Activated CD4-positive, alpha-beta T cell treated with anti-CD3 and anti-CD28 coated beads, Interleukin-2, Interleukin-4, amounts not matched to agents 100 ng/mL and 50 ng/mL, durations not matched to agents 16 hours and 8 hours (primary cell): ENCODE results near the gene NTN5.

Source experiments
- DNase-seq: peaks from one replicate; pipeline ENCODE4 v3.0.0-alpha.2; 2020; ENCODE audit warnings: low spot score

The NTN5 gene

GRCh38 chr19:48629599-48630295 is 43.1 kb downstream of the NTN5 start:
- no peak for DNase-seq

DNA sequence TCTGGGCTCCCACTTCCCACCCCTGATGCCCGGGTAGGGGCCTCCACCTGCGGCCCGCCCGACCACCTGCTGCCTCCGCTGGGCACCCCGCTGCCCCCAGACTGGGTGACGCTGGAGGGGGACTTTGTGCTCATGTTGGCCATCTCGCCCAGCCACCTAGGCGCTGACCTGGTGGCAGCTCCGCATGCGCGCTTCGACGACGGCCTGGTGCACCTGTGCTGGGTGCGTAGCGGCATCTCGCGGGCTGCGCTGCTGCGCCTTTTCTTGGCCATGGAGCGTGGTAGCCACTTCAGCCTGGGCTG is 43.6 kb downstream of the NTN5 start:
- DNase-seq = no peak

- no peak for DNase-seq
These were observed 44.1 kb downstream of the NTN5 start for GRCh38 chr19:48628486-48629296.

GRCh38 chr19:48627865-48628314 is 44.9 kb downstream of the NTN5 start:
- no peak for DNase-seq

DNA sequence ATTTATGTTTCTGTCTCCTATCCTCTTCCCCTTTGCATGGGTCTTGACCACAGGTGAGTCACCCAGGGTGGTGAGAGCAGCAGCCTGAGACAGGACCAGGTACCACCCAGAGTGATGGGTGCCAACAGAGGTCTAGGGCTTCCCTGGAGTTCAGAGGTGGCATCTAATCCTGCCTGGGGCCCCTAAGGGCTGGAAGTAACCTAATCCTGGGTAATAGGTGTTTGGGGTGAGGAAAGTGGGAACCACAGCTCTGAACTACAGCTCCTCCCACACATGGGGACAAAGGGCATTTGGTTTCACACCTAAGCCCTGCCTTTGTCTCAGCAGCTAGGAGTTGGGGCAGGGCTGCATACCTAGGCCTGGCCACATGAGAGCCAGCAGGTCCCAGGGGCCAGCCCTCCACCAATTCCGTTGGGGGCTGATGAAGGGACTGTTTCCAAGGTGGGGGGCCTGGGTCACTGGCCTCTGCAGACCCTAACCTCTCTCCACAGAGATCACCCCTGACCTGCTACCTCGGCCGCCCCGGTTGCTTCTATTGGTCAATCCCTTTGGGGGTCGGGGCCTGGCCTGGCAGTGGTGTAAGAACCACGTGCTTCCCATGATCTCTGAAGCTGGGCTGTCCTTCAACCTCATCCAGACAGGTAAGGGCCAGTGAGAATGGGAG is 45.5 kb downstream of the NTN5 start:
- no peak for DNase-seq

GRCh38 chr19:48625891-48626327 is 46.9 kb downstream of the NTN5 start:
- no peak for DNase-seq

- DNase-seq = no peak
These were observed 47.8 kb downstream of the NTN5 start for GRCh38 chr19:48624791-48625723.

- peak; percentile 97 for DNase-seq
These were observed 48.7 kb downstream of the NTN5 start for GRCh38 chr19:48624067-48624594.

- DNase-seq = no peak
These were observed 49.2 kb downstream of the NTN5 start for GRCh38 chr19:48623556-48624066.

DNA sequence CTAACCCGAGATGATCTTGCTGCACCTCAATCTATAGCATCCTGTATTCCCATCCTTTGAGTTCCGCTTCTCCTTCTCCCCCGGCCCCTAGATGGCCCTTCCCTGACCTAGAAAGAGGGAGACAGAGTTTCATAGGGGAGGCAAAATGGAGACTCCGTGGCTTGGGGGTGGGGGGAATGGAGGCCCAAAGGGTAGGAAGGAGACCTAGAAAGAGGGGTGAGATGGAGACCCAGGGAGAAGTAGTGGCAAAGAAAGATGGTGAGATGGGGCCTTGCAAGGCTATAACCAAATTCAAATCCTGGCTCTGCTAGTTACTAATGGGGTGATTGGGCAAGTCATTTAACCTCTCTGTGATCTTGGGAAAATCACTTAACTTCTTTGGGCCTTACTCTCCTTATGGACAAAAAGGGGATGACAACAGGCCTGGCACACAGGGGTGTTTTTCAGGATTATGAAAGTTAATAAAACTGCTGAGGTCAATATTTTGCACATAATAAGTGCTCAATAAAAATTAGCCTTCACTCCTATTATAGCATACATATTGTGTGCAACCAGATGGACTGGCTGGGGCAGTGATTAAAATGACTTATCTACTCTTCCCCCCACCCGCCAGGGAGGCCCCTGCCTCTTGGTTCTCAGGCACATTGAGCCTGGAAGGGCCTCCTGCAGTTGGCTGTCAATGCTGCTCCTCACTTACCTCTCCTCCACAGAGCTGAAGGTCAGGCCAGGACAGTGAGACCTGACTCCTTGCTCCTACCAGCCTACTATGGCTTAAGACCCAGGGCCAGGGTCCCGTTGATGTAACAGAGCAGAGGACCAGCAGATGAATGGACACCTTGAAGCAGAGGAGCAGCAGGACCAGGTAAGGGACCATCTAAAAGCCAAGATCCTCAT is 52.9 kb downstream of the NTN5 start:
- no peak for DNase-seq

- peak; percentile 97 for DNase-seq
These were observed 53.7 kb downstream of the NTN5 start, which contains the start of the genes RPL18 and SPHK2 for GRCh38 chr19:48618916-48619691. Gene RPL18 (minus strand): TSS chr19:48619178. CDS start chr19:48619143, 35 bp downstream. Gene SPHK2 (plus strand): TSS chr19:48619506. CDS start chr19:48620515, 1,009 bp downstream.

DNA sequence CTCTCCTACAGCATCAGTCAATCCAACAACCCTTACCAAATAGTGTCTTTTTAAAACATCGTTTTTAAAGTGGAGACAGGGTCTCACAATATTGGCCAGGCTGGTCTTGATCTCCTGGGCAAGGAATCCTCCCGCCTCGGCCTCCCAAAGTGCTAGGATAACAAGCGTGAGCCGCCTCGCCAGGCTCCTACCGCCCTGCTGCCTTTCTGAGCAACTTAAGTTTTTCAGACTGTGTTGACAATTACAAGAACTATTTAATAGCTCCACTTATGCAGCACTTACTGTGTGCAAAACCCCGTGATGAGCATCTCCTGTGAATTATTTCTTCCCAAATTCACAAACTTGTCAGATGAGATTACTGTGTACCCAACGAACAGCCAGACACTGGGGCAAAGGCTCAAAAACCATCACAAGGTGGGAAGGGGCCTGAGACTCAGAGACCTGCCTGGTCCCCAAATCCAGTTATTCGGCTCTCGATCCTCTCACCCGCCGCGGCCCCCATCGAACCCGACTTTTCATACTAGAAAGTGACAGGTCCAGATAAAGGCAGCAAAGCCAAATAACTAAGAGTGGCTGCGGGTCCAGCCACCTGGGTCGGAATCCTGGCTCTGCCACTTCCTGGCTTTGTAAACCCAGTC is 54.4 kb downstream of the NTN5 start:
- no peak for DNase-seq

DNA sequence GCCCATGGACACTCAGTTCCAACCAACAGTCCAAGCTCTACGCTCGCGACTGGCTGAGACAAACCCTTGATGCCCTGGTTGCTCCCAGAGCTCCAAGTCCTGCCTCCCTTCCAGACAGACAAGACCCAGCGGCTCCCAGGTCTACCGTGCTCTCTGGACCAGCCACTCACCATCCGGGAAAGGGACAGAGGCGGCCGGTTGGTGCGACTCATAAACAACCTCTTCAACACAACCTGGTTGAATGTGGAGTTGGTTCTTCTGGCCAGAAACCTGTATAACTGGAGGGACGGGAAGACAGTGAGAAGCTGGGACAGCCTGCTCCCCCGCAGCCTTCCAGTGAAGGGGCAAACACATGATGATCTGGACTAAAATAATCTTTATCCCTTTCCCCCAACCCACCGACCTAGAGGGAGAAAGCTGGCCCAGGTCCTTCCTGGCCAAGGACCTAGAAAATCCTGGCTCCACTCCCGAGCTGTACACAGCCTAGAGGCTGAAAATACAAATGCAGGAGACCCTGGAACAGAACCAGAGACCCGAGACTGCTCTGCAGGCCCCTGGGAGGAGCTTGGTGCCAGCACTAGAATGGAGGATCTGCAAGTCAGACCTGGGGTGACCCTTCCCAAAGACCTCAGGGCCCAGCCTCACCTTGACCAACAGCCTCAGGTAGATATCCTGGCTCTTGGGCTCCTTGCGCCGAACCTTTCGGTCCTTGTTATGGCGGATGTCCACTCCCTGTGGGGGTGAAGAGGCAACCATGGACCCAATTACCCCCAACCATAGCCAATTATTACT is 55.5 kb downstream of the NTN5 start:
- no peak for DNase-seq

GRCh38 chr19:48616491-48617056 is 56.2 kb downstream of the NTN5 start:
- DNase-seq = no peak

- DNase-seq = no peak
These were observed 56.8 kb downstream of the NTN5 start for GRCh38 chr19:48616041-48616436.

DNA sequence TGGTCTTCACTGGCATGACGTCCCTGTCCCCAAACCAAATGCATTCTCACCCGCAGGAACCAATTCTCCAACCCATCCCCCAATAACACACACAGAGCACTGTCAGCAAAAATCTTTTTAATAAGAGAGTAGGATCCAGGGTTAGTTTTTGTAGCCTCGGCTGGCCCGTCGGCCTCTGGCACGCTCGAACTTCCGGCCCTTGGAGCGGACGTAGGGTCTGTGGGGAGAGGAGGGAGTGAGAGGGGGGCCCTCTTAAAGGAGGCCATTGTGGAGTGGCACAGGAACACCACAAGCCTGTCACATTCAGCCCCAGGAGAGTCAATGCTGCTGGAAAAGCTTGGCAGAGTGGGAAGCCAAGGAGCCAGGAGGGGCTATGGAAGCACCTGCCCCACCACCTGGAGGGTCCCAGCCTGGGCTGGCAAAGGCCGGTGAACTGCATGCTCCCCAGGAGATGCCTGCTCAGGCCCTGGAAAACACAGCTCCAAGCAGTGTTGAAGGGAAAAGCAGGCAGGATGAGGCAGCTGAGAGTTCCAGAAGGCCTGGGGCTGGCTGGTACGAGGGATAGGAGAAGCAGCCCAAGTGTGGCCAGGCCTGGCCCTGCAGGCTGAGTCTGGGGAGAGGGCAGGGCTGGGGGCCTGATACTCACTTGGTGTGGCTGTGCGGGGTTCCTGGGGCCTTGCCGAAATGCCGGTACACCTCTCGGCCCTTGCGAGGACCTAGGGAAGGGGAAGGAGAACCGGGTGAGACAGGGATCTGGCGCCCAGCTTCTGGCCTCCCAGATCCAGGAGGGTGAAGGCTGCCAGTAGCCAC is 57.4 kb downstream of the NTN5 start:
- DNase-seq = no peak
